H9 (cell line): Measurements from ENCODE around the gene CPB2. TPM values are rescaled to one million over a fixed set of nuclear protein-coding genes. Genes with fewer than 3 reads are reported as not detected.

ENCODE experiments used
- DNase-seq: peaks from one replicate; pipeline ENCODE4 v3.0.0-alpha.2; 2017
- H2AFZ ChIP-seq: one replicate; pipeline ENCODE4 v1.6.1; 2013; ENCODE audit warnings: mild to moderate bottlenecking, low read length, control low read depth, moderate library complexity
- H2AK5ac ChIP-seq: 2 replicates; pipeline ENCODE4 v1.6.1; 2013; ENCODE audit warnings: low read length, control low read depth, mixed read lengths; ENCODE audit not compliant: insufficient read length
- H2BK120ac ChIP-seq: one replicate; pipeline ENCODE4 v1.6.1; 2013; ENCODE audit warnings: low read depth, mild to moderate bottlenecking, low read length, control low read depth, inconsistent platforms; ENCODE audit not compliant: poor library complexity, severe bottlenecking
- H2BK12ac ChIP-seq: 2 replicates; pipeline ENCODE4 v1.6.1; 2013; ENCODE audit warnings: low read length, control low read depth, mixed read lengths, low read depth; ENCODE audit not compliant: insufficient read length
- H2BK15ac ChIP-seq: 2 replicates; pipeline ENCODE4 v1.6.1; 2013; ENCODE audit warnings: low read depth, low read length, control low read depth
- H2BK20ac ChIP-seq: one replicate; pipeline ENCODE4 v1.6.1; 2013; ENCODE audit warnings: low read depth, mild to moderate bottlenecking, low read length, control low read depth, inconsistent platforms; ENCODE audit not compliant: poor library complexity, severe bottlenecking
- H2BK5ac ChIP-seq: 2 replicates; pipeline ENCODE4 v1.6.1; 2013; ENCODE audit warnings: low read length, control low read depth, mixed read lengths; ENCODE audit not compliant: insufficient read length
- H3K14ac ChIP-seq: 2 replicates; pipeline ENCODE4 v1.6.1; 2013; ENCODE audit warnings: low read length, control low read depth; ENCODE audit not compliant: insufficient read depth
- H3K18ac ChIP-seq: 2 replicates; pipeline ENCODE4 v1.6.1; 2013; ENCODE audit warnings: low read depth, mild to moderate bottlenecking, mixed read lengths, low read length, control low read depth; ENCODE audit not compliant: insufficient read length
- H3K23ac ChIP-seq: 2 replicates; pipeline ENCODE4 v1.6.1; 2013; ENCODE audit warnings: low read length, control low read depth, mixed read lengths, low read depth; ENCODE audit not compliant: insufficient read length
- H3K23me2 ChIP-seq: 2 replicates; pipeline ENCODE4 v1.6.1; 2013; ENCODE audit warnings: low read depth, mild to moderate bottlenecking, mixed read lengths, low read length, control low read depth; ENCODE audit not compliant: insufficient read length, poor library complexity, severe bottlenecking
- H3K27ac ChIP-seq: 2 replicates; pipeline ENCODE4 v1.5.1; 2013; ENCODE audit warnings: low read length, control low read depth, mixed read lengths, low read depth; ENCODE audit not compliant: insufficient read length
- H3K27me3 ChIP-seq: 2 replicates; pipeline ENCODE4 v1.6.1; 2013; ENCODE audit warnings: low read length, control low read depth, inconsistent platforms; ENCODE audit not compliant: insufficient read depth
- H3K4ac ChIP-seq: 2 replicates; pipeline ENCODE4 v1.6.1; 2013; ENCODE audit warnings: low read depth, mild to moderate bottlenecking, control low read depth, inconsistent platforms, low read length, moderate library complexity
- H3K4me1 ChIP-seq: 2 replicates; pipeline ENCODE4 v1.6.1; 2013; ENCODE audit warnings: low read length, control low read depth, inconsistent platforms; ENCODE audit not compliant: insufficient read depth
- H3K4me2 ChIP-seq: 2 replicates; pipeline ENCODE4 v1.6.1; 2013; ENCODE audit warnings: low read length, control low read depth, mixed read lengths; ENCODE audit not compliant: insufficient read length, insufficient read depth
- H3K56ac ChIP-seq: 2 replicates; pipeline ENCODE4 v1.6.1; 2013; ENCODE audit warnings: low read depth, mild to moderate bottlenecking, mixed read lengths, low read length, control low read depth; ENCODE audit not compliant: insufficient read length
- H3K79me1 ChIP-seq: 2 replicates; pipeline ENCODE4 v1.6.1; 2013; ENCODE audit warnings: low read depth, mild to moderate bottlenecking, moderate library complexity, low read length, control low read depth, inconsistent platforms; ENCODE audit not compliant: insufficient read depth, poor library complexity, severe bottlenecking
- H3K79me2 ChIP-seq: 2 replicates; pipeline ENCODE4 v1.6.1; 2013; ENCODE audit warnings: low read length, control low read depth, inconsistent platforms; ENCODE audit not compliant: insufficient read depth
- H3K9ac ChIP-seq: 2 replicates; pipeline ENCODE4 v1.6.1; 2013; ENCODE audit warnings: low read length, control low read depth, mixed read lengths; ENCODE audit not compliant: insufficient read length; ENCODE audit errors: extremely low read depth
- H3K9me3 ChIP-seq: one replicate; pipeline ENCODE4 v1.6.1; 2013; ENCODE audit warnings: low read depth, low read length, inconsistent platforms; ENCODE audit not compliant: control insufficient read depth
- H3T11ph ChIP-seq: one replicate; pipeline ENCODE4 v1.6.1; 2013; ENCODE audit warnings: mild to moderate bottlenecking, low read length, control low read depth, inconsistent platforms
- H4K20me1 ChIP-seq: one replicate; pipeline ENCODE4 v1.6.1; 2013; ENCODE audit not compliant: control insufficient read depth, insufficient read length, insufficient read depth
- H4K5ac ChIP-seq: 2 replicates; pipeline ENCODE4 v1.6.1; 2013; ENCODE audit warnings: low read depth, mild to moderate bottlenecking, mixed read lengths, low read length, control low read depth; ENCODE audit not compliant: insufficient read length
- H4K8ac ChIP-seq: replicated peaks from 2 replicates; pipeline ENCODE4 v1.6.1; 2013; ENCODE audit warnings: low read length, control low read depth, mixed read lengths, low read depth; ENCODE audit not compliant: insufficient read length
- H4K91ac ChIP-seq: 2 replicates; pipeline ENCODE4 v1.6.1; 2013; ENCODE audit warnings: low read depth, mild to moderate bottlenecking, moderate library complexity, mixed read lengths, low read length, control low read depth; ENCODE audit not compliant: insufficient read length
- H3K27ac Mint-ChIP-seq, 3 experiments: 2 replicates in 2 of 3; 3 replicates in 1 of 3; pipeline ENCODE4 v1.8.0; 2020 to 2021; ENCODE audit warnings: mixed read lengths in 3 of 3, mild to moderate bottlenecking in 1 of 3, moderate library complexity in 1 of 3
- H3K27me3 Mint-ChIP-seq: 2 replicates; pipeline ENCODE4 v1.8.0; 2021; ENCODE audit warnings: low read depth, mild to moderate bottlenecking, moderate library complexity, mixed read lengths
- H3K36me3 Mint-ChIP-seq, 3 experiments: 2 replicates in 2 of 3; 3 replicates in 1 of 3; pipeline ENCODE4 v1.8.0; 2020 to 2021; ENCODE audit warnings: low read depth in 3 of 3, mixed read lengths in 3 of 3; ENCODE audit not compliant: insufficient read depth in 1 of 3
- H3K4me1 Mint-ChIP-seq, 2 experiments: 2 replicates each; pipeline ENCODE4 v1.8.0; 2020; ENCODE audit warnings: mixed read lengths in 2 of 2
- H3K4me3 Mint-ChIP-seq, 2 experiments: 2 replicates in 1 of 2; 3 replicates in 1 of 2; pipeline ENCODE4 v1.8.0; 2020 to 2021; ENCODE audit warnings: mild to moderate bottlenecking in 2 of 2, mixed read lengths in 2 of 2, moderate library complexity in 1 of 2
- H3K9me3 Mint-ChIP-seq, 2 experiments: 2 replicates in 1 of 2; 3 replicates in 1 of 2; pipeline ENCODE4 v1.8.0; 2020; ENCODE audit warnings: mild to moderate bottlenecking in 2 of 2, mixed read lengths in 2 of 2, moderate library complexity in 1 of 2
- WGBS: extraction: QIAGEN DNeasy Blood & Tissue Kit; methylation state at CpG from one replicate; pipeline ENCODE4 v1.1.7; 2013; ENCODE audit warnings: missing lambda C conversion rate, low lambda C conversion rate, mixed read lengths; ENCODE audit not compliant: insufficient read length; ENCODE audit errors: extremely low coverage; 5-methylcytosine and 5-hydroxymethylcytosine counted together
- total RNA-seq: library from RNA; stranded (reverse); gene quantifications from 2 replicates; pipeline ENCODE4 v1.2.1, GENCODE V29; 2021
- TF ChIP-seq, protein P1 (sequence below): fragments of 200-600 bp; sonication (generic); conservative IDR thresholded peaks from 3 replicates; pipeline ENCODE4 v1.8.0; 2021; ENCODE audit warnings: antibody characterized with exemption, mild to moderate bottlenecking

CPB2 gene
- total RNA-seq, 1 experiment from 2014 or later, result not detected

- Histone ChIP-seq H3T11ph (no peak overlapping the region), H3K56ac (no peak overlapping the region), H3K18ac (no peak overlapping the region), H2AFZ (no peak overlapping the region), H3K4ac (no peak overlapping the region), H2BK5ac (no peak overlapping the region), H4K20me1 (no peaks in the 10 kb centered on the region), H3K4me1 (no peaks in the 10 kb centered on the region), H3K27ac (no peak overlapping the region), H2BK20ac (no peak overlapping the region), H3K79me2 (no peaks in the 10 kb centered on the region), H3K14ac (no peak overlapping the region), H3K4me2 (no peak overlapping the region), H3K27me3 (no peaks in the 10 kb centered on the region), H3K79me1 (no peaks in the 10 kb centered on the region), H2AK5ac (no peak overlapping the region), H3K23ac (no peak overlapping the region), H3K9me3 (no peaks in the 10 kb centered on the region), H4K5ac (no peak overlapping the region), H3K9ac (no peak overlapping the region), H3K23me2 (no peaks in the 10 kb centered on the region), H4K8ac (no peak overlapping the region), H2BK120ac (no peak overlapping the region), H2BK12ac (no peak overlapping the region), H2BK15ac (no peak overlapping the region), H4K91ac (no peak overlapping the region)
- DNase-seq, result no peak
- H3K4me3 Mint-ChIP-seq, result no peak overlapping the region
- TF ChIP-seq, protein P1, sequence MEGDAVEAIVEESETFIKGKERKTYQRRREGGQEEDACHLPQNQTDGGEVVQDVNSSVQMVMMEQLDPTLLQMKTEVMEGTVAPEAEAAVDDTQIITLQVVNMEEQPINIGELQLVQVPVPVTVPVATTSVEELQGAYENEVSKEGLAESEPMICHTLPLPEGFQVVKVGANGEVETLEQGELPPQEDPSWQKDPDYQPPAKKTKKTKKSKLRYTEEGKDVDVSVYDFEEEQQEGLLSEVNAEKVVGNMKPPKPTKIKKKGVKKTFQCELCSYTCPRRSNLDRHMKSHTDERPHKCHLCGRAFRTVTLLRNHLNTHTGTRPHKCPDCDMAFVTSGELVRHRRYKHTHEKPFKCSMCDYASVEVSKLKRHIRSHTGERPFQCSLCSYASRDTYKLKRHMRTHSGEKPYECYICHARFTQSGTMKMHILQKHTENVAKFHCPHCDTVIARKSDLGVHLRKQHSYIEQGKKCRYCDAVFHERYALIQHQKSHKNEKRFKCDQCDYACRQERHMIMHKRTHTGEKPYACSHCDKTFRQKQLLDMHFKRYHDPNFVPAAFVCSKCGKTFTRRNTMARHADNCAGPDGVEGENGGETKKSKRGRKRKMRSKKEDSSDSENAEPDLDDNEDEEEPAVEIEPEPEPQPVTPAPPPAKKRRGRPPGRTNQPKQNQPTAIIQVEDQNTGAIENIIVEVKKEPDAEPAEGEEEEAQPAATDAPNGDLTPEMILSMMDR, result no peak
- H3K4me1 Mint-ChIP-seq, result peaks cover 0 to 3% of the 10 kb centered on the region in 2 experiments; a peak in 1 of 4 replicates
- no peaks in the 10 kb centered on the region for H3K36me3 Mint-ChIP-seq
- no peaks in the 10 kb centered on the region for H3K27me3 Mint-ChIP-seq
- H3K27ac Mint-ChIP-seq, result no peak overlapping the region
- H3K9me3 Mint-ChIP-seq, result no peaks in the 10 kb centered on the region
- no CpG with 5 or more reads among the region's 4 CpGs for WGBS
Observed at GRCh38 chr13:46109451-46109850, 4.6 kb upstream of the CPB2 start.
